ENCODE data around the gene SNCA.

Gene SNCA

DNA sequence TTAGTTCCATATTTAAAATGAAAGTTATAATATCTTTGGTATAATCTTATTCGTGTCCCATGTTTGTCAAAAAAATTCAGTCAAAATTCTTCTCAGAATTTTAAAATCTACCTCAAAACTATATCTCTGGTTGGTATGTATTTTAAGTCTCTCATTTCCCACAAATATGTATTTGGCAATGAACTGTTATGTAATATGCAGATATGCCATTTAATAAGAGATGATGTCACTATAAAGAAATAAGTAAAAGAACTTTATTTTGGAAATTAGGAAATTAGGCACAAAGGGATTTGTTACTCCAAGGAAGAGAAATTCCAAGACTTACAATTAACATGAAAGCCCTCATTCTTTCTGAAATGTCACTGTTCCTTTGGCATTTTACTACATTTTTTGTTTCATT, 15.3 kb downstream of the SNCA start:
- H3K4me3 ChIP-seq (ENCODE audit: low read length): no peak overlapping the region
- no peak for DNase-seq (ENCODE audit: low read depth)
- TF ChIP-seq, protein P1, sequence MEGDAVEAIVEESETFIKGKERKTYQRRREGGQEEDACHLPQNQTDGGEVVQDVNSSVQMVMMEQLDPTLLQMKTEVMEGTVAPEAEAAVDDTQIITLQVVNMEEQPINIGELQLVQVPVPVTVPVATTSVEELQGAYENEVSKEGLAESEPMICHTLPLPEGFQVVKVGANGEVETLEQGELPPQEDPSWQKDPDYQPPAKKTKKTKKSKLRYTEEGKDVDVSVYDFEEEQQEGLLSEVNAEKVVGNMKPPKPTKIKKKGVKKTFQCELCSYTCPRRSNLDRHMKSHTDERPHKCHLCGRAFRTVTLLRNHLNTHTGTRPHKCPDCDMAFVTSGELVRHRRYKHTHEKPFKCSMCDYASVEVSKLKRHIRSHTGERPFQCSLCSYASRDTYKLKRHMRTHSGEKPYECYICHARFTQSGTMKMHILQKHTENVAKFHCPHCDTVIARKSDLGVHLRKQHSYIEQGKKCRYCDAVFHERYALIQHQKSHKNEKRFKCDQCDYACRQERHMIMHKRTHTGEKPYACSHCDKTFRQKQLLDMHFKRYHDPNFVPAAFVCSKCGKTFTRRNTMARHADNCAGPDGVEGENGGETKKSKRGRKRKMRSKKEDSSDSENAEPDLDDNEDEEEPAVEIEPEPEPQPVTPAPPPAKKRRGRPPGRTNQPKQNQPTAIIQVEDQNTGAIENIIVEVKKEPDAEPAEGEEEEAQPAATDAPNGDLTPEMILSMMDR (IDR thresholded peaks at IDR 0.05; ENCODE audit: insufficient read depth, low read depth, low read length, missing control alignments): no peak

DNA sequence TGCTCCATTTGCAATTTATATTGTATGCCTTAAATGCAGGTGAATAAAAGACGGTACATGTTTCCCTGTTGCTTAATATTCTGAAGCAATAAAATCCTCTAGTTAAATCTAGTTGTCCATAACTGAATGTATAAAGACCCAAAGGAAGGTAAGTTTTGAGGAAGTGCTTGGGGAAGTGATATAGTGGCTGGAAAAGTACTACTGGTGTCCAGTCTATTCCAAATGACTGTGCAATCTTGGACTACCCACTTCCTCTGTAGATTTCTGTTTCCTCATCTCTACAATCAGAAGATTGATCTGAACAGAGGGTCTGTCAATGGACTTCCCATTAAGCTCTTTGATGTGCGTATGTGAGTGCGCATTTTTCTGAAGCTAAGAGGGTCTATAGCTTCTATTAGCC, 17.0 kb downstream of the SNCA start:
- no peak overlapping the region for H3K4me3 ChIP-seq (ENCODE audit: low read length)
- TF ChIP-seq, protein P1 (IDR thresholded peaks at IDR 0.05; ENCODE audit: insufficient read depth, low read depth, low read length, missing control alignments): no peak
- DNase-seq (ENCODE audit: low read depth): no peak

DNA sequence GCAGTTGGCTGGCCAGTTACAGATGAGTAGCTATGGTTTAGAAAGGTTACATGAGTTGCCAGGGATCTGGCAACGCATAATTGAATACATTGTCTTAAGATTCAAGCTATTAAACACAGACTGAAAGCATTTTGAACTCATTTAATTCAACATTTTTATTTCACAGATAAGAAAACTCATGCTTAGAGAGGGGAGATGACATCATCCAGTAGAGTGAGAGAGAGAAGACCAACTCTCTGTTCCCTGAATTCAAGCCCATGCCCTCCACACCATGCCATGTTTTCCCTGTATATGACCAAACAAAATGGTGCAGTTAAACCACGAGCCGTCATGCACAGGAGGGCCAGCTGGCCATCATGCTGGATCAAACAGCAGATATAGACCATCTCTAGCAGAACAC, 22.6 kb downstream of the SNCA start:
- TF ChIP-seq, protein P1 (IDR thresholded peaks at IDR 0.05; ENCODE audit: insufficient read depth, low read depth, low read length, missing control alignments): no peak
- DNase-seq (ENCODE audit: low read depth): no peak
- H3K4me3 ChIP-seq (ENCODE audit: low read length): no peak overlapping the region

DNA sequence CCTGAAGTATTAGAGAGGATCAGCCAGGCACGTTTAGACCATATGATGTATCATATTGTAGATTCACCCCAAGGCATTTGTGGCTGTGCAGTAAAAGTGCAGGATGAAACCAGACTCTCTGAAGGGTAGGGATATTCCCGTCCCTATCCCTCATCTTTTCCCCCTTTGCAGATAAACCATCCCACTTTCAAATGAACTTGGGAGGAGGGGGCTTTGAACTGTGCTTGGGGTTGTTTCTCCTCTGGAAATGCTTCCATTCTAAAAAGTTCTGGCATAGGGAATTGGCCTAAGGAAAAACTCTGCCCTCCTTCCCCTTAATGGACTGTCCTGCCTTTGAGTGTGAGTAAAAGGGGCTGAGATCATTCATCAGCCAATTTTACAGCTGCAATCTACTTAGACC, 23.8 kb downstream of the SNCA start:
- TF ChIP-seq, protein P1 (IDR thresholded peaks at IDR 0.05; ENCODE audit: insufficient read depth, low read depth, low read length, missing control alignments): no peak
- DNase-seq (ENCODE audit: low read depth): no peak
- no peak overlapping the region for H3K4me3 ChIP-seq (ENCODE audit: low read length)

DNA sequence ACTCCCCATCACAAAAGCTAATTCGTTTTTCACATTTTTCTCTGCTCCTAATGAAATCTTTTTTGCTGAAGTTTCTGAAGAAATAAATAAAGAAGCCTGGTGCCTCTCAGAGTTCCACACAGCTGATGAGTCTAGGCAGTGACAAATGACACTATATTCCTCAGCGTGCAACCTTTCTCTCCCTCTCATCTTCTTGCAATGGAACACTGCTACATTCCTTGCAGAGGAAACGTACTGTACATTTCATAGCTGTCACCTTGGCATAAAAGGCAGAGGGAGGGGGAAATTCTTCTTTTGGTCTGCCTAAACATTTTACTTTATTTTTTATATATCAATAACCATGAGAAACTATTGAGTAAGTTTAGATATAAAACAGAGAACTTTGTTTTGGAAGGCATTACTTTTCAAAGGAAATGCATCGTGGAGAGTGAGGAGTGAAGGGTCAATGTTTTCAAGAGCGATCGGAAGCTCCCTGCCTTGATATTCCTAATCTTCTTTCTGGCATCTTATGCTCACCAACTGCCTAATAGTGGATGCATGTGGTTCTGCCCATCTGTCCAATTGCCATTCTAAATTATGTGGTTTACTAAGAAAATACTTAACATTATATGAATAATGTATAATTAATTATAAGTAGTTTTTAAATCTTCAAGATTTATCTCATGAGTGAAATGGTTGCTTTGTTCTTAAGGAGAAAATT, 29.4 kb downstream of the SNCA start:
- no peak for DNase-seq (ENCODE audit: low read depth)
- no peak overlapping the region for H3K4me3 ChIP-seq (ENCODE audit: low read length)
- TF ChIP-seq, protein P1 (IDR thresholded peaks at IDR 0.05; ENCODE audit: insufficient read depth, low read depth, low read length, missing control alignments): no peak

DNA sequence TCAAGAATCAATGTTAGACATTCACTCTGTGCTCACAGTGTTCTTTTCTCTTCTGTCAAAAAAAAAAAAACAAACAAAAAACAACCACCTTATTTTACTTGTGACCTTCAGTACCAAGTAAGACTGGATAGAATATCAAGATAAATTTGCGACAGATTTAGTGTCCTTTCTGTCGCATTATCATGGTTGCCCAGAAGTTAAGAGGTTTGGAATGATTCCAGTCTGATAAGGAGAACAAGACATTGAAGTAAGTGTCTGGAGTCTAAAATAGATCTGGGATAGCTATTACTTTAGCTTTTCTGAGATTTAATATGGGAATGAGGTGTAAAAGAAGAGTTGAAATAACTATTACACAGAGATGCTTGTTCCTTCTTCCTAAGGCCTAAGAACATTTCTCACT, 31.7 kb downstream of the SNCA start:
- no peak overlapping the region for H3K4me3 ChIP-seq (ENCODE audit: low read length)
- DNase-seq (ENCODE audit: low read depth): no peak
- TF ChIP-seq, protein P1 (IDR thresholded peaks at IDR 0.05; ENCODE audit: insufficient read depth, low read depth, low read length, missing control alignments): no peak

DNA sequence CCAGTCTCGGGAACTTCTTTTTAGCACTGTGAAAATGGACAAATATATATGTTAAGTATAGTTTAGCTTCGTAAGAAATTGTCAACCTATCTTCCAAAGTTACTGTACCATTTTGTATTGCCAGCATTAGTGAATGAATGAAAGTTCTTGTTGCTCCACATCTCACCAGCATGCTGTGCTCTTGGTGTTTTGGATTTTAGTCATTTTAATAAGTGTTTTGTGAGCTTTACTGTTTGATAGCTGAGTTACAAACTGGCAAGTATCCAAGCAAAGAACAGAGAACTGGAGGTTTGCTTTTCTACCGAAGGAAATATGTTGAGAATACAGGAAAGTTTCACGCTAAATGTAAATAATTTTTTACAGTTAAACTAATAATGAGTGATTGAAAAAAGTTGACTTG, 33.0 kb downstream of the SNCA start:
- DNase-seq (ENCODE audit: low read depth): no peak
- TF ChIP-seq, protein P1 (IDR thresholded peaks at IDR 0.05; ENCODE audit: insufficient read depth, low read depth, low read length, missing control alignments): no peak
- H3K4me3 ChIP-seq (ENCODE audit: low read length): no peak overlapping the region
